Measurements from ENCODE around the gene MRPL19. TPM values are rescaled to one million over a fixed set of nuclear protein-coding genes. Genes with fewer than 3 reads are reported as not detected.

Gene MRPL19
- total and polyA plus RNA-seq, 2 of the 13 experiments (the other 11 are each of a cell fraction or from before 2014, with no cell fraction given) = 43.2 to 163 TPM

- Histone ChIP-seq H3K4me1 (ENCODE audit: insufficient read depth, low read length) (no peaks in the 10 kb centered on the region), H3K27me3 (ENCODE audit: control insufficient read depth in 1 of 2, insufficient read depth in 2 of 2, low read length in 2 of 2) (no peaks in the 10 kb centered on the region), H3K36me3 (replicated peaks in 1 of 2; ENCODE audit: control insufficient read depth in 1 of 2, insufficient read depth in 2 of 2, low read length in 2 of 2) (peaks cover 10 to 47% of the 10 kb centered on the region in 2 experiments), H3K9ac (ENCODE audit: insufficient read depth, low read depth, low read length) (no peak overlapping the region), H3K27ac (ENCODE audit: extremely low read length, insufficient read depth, low read length) (no peak overlapping the region), H3K4me2 (ENCODE audit: low read depth, low read length) (no peak overlapping the region), H4K20me1 (ENCODE audit: insufficient read depth, low read length) (no peaks in the 10 kb centered on the region), H2AFZ (ENCODE audit: low read length) (no peak overlapping the region), H3K9me3 (ENCODE audit: low read length) (no peaks in the 10 kb centered on the region), H3K4me3 (replicated peaks in 1 of 3; ENCODE audit: insufficient read depth in 1 of 3, low read depth in 2 of 3, low read length in 3 of 3) (no peak overlapping the region), H3K79me2 (ENCODE audit: insufficient read depth, low read length) (no peaks in the 10 kb centered on the region)
- intact Hi-C loops (cut with micrococcal nuclease; ENCODE audit: unreplicated experiment) (no loop called here), in situ Hi-C loops (cut with HindIII; ENCODE audit: extremely low pct_ligation_motif_present, low pct_unique_long_range_greater_than_20kb) (loop anchor here (5.0 kb wide), 1 partner anchor 39 kb away; no protein-coding TSS in a partner anchor)
- TF ChIP-seq ZNF326 (CRISPR knock-in tag; IDR thresholded peaks at IDR 0.05; ENCODE audit: borderline replicate concordance) (no peak), ZMAT3 (CRISPR knock-in tag; conservative IDR thresholded peaks at IDR 0.05) (no peak), TAF1 (CRISPR knock-in tag; IDR thresholded peaks at IDR 0.05) (no peak), ZXDC (CRISPR knock-in tag; IDR thresholded peaks at IDR 0.05) (no peak), SNAPC2 (CRISPR knock-in tag; IDR thresholded peaks at IDR 0.05) (no peak), FLYWCH1 (CRISPR knock-in tag; IDR thresholded peaks at IDR 0.05) (no peak), MATR3 (CRISPR knock-in tag; IDR thresholded peaks at IDR 0.05) (no peak), ZBTB43 (CRISPR knock-in tag; conservative IDR thresholded peaks at IDR 0.05) (no peak), CBFB (CRISPR knock-in tag; IDR thresholded peaks at IDR 0.05) (no peak), ZSCAN31 (CRISPR knock-in tag; IDR thresholded peaks at IDR 0.05; ENCODE audit: low read depth) (no peak), PAX8 (CRISPR knock-in tag; IDR thresholded peaks at IDR 0.05; ENCODE audit: borderline replicate concordance) (no peak), HDAC1 (CRISPR knock-in tag; IDR thresholded peaks at IDR 0.05) (no peak)
- POLR2A ChIA-PET = no interaction called here
- WGBS (ENCODE audit: low lambda C conversion rate) = 96% methylated on average over 3 of the region's 3 CpGs
- CTCF ChIA-PET (ENCODE audit: low intra/inter-chr PET ratio, low total read pairs) = interaction anchor here (1.2 to 3.9 kb wide), 3 partner anchors 30 to 39 kb away, joined by 3 to 71 read pairs (median 3); partner anchors contain the start of gene MRPL19
- FAIRE-seq (no peak), DNase-seq (ENCODE audit: low spot score) (no peak), ATAC-seq (no peak)
- no TSS peak for BruUV-seq (replicated peaks)
Measured at GRCh38 chr2:75676464-75676863, 29.9 kb downstream of the MRPL19 start.

All from HepG2 (cell line).